Central memory CD4-positive, alpha-beta T cell (primary cell): Measurements from ENCODE around the gene CCNA2.

Experiments used
- DNase-seq: peaks from one replicate; pipeline ENCODE4 v3.0.0; 2022

The CCNA2 gene

GRCh38 chr4:121771869-121772268 lies 51.8 kb downstream of the CCNA2 start:
- no peak for DNase-seq

GRCh38 chr4:121769341-121769740 lies 54.3 kb downstream of the CCNA2 start:
- DNase-seq = no peak

DNA sequence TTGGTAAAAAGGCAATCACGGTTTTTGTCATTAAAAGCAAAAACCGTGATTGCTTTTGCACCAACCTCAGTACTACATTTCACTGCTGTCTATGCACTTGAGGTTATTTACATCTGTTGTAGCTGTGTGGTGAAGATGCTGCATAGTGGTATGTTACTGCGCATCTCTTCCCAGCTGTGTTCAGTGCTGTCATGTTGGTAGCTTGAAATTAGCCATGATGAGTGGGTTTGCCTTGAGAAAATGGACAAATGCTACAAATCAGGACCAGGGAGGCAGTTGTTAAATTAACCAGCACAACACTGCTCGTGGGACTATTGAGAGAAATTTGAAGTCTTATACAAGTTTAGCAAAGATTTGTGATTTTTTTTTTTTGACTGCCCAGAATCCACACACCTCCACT lies 56.5 kb downstream of the CCNA2 start:
- DNase-seq = no peak
